Measurements from ENCODE around the gene STBD1.
"Not testable (repeated sequence)": the region's sequence is repeated elsewhere in the genome, so short reads cannot be mapped to it uniquely, and the experiment has no call there.

The STBD1 gene

DNA sequence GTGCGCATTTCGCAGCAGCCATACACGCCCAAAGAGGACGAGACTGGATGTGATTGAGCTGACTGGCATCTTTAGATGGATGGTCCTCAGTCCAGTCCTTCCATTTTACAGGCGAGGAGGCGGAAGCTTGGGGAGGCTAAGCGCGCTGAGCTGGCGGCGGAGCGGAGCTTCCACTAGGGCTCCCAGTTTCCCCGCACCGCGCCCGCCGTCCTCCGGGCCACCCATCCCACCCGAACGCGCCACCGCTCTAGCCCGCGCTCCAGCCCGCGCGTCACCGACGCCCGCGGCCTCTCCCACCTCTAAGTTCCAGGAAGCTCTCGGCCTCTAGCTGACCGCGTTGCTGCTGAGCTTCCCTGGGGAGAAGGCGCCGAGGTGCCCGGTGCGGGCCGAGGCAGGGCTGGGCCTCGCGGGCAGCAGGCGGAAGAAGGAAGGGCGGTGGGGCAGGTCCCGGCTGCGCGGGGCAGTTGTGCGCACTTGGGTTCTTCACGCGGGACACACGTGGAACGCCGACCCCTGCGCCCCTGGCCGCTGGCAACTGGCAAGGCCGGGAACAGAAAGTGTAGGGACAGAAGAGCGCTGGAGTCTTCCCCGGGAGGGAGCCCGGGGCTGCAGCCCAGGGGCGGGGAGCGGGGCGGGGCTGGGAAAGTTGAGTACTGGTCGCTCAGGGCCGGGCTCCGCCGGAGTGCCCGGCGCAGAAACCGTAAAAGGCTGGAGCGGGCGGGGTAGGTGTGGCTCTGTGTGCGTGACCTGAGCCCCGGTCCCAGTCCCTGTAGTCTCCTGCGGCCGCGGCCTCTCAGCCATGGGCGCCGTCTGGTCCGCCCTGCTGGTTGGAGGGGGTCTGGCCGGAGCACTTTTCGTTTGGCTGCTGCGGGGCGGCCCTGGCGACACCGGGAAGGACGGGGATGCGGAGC, at the start of gene STBD1:
Gene STBD1 (plus strand): TSS at position 763 of the 911 bp plus-strand sequence. CDS start 37 bp downstream, at position 800.
- peak; percentile 91 for DNase-seq

DNA sequence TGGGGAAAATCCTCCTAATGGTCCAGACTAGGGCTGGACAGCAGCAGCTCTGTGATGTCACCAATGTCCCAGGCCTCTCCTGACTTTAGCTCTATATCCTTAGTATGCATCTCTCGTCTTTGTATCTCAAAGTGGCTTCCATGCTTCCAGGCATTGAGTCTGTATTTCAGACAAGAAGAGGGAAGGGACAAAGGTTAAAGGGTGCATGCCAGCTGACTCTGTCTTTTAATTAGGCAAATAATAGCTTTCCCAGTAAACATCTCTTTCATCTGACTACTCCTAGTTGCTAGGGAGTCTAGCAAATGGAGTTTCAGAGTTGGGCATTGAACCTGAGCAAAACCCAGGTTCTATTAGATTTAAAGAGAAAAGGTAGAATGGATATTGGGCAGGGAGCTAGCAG, 49.6 kb upstream of the STBD1 start:
- DNase-seq = no peak

DNA sequence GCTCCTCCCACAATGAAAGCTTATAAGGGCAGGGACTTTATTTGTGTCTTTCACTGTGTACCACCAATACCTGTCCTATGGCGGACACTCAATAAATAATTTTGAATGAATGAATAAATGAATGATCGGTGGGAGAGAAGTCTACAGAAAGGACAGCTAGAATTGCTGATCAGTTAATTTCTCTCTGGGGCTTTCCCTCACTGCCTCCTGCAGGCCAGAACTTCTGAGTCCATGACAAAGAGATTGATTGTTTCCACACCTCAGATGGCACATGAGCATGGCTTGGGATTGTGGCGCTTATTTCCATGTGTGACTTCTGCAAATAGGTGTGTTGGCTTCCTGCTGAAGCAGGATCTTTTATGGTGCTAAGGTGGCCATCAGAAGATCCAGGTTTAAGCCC, 48.7 kb upstream of the STBD1 start:
- no peak for DNase-seq

DNA sequence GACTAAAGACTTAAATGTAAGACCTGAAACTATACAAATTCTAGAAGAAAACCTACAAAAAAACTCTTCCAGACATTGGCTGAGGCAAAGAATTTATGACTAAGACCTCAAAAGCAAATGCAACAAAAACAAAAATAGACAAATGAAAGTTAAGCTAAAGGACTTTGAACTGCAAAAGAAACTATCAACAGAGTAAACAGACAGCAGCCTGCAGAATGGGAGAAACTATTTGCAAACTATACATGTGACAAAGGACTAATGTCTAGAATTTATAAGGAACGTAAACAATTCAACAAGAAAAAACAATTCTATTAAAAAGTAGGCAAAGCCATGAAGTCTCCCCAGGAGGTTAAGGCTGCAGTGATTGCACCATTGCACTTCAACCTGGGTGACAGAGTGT, 46.0 kb upstream of the STBD1 start:
- DNase-seq = no peak

DNA sequence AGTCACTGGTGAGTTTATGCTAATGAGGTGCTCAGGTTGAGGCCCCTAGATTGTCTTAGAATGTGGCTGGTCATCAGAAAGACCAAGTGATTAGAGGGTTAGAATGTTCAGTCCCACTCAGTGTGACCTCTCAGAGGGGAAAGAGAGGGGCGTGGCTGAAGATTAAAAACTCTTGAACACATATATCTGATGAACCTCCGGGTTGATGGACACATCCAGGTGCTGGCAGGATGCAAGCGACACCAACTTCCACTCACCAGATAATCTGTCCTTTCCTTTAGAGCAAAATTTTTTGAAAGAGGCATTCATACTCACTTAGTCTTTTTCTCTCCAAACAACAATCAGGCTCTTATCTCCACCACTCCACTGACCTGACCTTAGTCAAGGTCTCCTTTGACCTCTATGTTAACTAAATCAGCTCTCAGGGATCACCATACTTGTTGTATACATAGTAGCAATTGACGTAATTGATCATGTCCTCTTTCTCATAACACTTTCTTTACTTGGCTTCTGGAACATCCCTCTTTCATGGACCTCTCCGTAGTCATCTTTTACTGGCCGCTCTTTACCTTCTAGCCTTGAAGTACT, 40.8 kb upstream of the STBD1 start:
- DNase-seq = no peak

DNA sequence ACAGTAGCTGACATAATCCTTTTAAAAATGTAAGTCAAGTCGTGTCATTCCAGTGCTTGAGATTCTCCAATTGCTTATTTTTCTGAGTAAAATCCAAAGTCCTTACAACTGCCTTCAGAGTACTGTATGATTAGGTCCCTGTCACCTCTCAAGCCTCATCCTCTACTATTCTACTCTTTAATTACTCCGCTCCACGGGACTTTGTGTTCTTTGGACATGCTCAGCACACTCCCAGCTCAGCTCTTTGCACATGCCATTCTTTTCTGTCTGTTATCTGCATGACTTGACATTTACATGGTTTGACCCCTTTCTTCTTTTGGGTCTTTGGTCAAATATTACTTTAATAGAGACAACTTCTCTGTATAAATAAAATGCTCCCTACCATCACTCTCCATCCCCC, 39.9 kb upstream of the STBD1 start:
- no peak for DNase-seq

DNA sequence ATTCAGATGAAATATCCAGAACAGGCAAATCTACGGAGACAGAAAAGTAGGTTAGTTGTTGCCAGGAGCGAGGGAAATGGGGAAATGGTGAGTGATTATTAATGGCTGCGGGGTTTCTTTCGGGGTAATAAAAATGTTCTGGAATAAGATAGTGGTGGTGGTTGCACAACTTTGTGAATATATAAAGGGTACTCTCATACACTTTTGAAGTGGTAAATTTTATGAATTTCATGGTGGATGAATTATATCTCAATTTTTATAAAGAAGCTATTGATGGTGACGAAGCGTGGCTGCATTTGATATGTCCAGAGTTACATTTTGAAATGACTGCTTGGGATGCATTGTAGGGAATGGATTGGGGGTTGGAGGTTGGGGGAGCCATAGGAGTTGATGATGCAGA, 38.7 kb upstream of the STBD1 start:
- DNase-seq = no peak

DNA sequence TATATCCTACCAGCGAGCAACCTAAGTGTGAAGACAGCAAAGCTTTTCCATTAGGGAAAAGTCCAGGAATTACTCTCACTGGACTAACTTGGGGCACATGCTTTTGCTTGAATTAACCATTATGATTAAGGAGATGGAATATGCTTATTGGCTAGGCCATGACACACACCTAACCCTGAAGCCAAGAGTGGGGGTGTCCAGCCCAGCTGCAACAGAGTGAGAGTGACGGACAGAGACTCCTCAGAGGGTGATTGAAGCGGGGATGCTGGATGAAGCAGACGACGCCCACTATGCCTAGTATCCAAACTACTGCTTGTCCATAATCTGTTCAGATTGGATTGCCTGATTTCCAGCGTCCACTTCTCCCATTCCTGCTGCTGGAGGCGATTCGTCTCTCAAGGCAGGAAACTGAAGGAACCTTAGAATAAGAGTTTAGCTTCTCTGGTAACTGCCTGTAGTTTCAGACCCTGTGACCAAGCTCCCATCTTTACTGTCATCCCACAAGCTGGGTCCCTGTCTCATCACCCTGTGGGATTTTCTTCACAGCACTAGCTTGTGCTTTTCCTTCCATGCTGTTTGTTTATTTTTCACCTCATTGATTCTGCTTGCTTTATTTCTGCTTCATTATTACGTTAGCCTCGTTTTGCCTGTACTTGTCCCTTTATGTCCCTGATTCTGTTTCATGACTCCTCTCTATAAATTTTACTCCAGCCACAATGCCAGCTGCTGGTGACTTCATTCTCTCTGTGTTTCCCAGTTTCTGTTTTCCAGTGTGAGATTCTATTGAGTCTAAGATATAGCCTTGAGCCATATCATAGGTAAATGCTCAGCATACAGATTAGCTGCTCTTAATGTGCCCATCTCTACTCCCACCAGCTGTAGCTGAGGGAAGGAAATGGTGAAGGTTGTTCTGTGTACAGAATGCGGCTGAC, 36.0 kb upstream of the STBD1 start:
- no peak for DNase-seq

DNA sequence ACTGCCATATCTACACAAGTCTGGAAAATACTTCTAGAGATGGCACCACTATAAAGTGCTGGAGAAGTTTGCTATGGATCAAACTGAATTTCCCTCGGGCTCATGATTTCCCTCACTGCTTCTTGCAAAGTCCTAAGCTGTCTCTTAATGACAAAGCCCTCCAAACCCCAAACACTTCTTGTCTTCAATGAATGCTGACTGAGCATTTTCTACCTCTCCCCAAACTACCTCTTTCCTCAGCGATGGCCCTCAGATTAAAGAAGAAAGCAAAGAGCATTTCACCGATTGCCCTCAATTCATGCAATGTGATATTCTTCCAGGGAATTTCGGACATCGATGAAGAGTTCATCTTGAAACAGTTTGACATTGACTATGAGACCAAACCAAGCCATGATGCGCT, 35.3 kb upstream of the STBD1 start:
- no peak for DNase-seq

DNA sequence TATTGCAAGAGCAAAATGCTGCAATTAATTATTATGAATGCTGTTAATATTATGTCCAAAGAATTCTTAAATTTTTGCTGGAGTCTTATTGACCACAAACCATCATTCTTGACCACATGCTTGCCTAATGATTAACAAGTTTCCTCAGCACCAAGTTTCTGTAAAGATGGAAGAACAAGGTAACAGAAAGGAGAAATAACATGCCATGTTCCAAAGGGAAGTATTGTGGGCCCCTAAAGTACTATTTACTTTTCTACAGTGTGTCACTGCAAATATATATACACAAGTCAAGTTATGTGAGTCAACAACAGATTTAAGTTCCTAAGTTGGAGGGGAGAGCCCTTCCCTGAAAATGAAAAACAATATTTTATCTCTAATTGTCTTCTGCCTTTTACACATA, 34.5 kb upstream of the STBD1 start:
- no peak for DNase-seq

DNA sequence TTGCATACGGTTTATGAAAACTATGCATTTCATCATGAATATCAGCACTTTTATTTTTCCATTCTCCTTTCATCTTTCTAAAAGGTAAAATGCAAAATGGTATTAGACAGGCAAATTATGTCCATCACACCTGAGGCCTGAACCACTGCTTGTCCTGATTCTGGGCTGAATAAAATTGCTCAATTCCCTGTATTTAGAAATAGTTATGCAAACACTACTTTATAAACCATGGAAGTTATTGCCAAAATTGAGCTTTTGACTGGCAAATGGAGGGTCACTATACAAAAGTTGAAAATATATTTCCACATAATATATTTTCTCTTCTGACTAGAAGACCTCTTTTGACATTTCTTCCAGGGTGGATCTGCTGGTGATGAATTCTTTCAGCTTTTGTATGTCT, 34.0 kb upstream of the STBD1 start:
- DNase-seq = no peak

DNA sequence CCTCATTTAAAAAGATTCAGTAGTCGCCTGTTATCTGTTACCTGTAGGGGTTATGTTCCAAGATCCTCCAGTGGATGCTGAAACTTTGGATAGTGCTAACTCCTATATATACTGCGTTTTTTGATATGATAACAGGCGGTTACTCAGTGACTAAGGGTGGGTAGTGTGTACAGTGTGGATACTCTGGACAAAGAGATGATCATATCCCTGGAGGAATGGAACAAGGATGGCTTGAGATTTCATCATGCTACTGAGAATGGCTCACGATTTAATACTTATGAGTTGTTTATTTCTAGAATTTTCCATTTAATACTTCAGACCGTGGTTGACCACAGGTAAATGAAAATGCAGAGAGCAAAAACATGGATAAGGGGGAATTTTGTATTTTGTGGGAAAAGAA, 33.5 kb upstream of the STBD1 start:
- DNase-seq = no peak

DNA sequence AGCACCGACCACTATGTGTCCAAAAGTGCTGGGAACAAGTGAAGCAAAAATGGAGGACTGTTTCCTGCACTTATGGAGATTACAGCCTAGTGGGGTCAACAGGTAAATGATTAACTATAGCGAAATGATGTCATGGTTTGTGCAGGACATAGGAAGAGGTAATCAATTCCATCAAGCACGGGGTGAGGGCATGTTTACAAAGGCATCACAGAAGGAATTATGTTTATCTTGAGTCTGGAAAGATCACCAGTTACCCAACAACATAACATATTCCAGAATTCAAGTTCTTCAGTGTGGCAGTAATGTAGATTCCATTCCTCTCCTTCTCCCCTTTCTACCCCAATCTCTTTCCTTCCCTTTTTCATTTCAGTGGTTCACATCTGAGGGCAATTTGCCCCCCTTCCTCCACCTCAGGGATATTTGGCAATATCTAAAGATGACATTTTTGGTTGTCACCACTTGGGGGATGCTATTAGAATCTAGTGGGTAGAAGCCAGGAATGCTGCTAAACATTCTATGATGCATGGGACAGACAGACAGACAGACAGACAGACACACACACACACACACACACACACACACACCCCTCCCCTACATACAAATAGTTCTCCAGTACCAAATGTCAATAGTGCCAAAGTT, 30.9 kb upstream of the STBD1 start:
- DNase-seq = no peak

DNA sequence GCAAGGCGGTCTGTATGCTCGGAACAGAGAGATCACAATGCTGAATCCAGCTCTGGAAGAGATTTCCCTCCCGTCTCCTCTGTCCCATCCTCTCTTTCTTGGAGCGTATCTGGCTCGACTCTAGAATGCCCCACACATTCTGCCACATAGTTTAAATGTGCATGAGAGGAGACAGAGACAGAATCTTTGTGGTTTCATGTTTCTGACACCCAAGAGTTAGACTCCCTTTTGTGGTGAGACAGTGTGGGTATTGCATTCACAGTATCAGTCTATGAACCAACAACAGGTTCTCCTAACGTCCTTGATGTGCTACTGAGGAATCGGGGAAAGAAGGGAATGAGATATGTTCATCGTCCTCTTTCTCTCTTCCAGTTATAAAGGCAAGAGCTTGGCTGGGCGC, 29.7 kb upstream of the STBD1 start:
- DNase-seq = no peak

DNA sequence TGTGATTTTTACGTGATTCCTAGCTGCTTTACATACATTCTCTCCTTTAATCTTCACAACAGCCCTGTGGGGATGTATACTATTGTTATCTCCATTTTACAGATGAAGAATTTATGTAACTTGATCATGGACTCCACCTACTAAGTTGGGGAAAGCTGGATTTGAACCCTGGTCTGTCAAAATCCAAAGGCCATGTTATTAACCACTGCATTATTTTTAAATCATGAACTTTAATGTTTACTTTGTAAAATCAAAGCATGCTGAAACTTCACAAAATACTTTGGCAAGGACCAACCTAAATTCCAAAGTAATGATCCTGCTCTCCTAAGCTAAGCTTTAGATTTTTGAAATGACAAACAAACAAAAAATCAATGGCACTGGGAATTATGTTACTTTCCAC, 28.9 kb upstream of the STBD1 start:
- no peak for DNase-seq

DNA sequence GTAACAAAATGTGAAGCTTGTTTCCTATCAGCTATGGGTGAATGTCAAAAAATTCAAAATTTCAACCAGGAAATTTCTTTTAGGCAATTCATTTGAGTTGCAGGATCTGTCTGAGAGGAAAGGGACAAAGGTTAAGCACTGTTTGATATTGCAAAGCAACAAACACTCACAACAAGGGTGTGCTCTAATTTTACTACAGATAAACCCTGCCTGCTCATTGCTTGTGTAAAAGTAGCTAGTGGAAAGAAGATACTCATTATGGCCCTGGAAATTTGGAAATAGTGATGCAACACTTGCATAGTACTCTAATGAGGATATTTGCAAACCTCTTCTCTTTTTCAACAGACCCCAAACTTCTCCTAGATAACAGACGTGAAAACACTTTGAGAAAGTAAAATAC, 27.9 kb upstream of the STBD1 start:
- no peak for DNase-seq

DNA sequence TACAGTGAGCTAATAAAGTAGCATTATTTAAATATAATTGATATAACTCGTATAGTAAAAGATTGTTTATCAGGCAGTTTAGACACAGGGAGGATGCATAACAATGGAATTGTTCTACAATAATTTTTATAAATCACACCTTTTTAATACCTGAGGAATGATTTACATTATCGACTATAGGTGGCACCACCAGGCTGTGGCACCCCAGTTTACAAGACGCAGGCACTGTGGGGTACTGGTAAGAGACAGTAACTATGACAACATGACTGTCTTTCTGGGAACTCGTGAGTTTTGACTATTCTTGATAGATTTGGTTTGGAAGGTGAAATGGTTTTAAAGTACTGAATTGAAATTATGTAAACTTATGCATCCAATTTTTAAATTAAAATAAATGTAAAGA, 27.1 kb upstream of the STBD1 start:
- DNase-seq = no peak

DNA sequence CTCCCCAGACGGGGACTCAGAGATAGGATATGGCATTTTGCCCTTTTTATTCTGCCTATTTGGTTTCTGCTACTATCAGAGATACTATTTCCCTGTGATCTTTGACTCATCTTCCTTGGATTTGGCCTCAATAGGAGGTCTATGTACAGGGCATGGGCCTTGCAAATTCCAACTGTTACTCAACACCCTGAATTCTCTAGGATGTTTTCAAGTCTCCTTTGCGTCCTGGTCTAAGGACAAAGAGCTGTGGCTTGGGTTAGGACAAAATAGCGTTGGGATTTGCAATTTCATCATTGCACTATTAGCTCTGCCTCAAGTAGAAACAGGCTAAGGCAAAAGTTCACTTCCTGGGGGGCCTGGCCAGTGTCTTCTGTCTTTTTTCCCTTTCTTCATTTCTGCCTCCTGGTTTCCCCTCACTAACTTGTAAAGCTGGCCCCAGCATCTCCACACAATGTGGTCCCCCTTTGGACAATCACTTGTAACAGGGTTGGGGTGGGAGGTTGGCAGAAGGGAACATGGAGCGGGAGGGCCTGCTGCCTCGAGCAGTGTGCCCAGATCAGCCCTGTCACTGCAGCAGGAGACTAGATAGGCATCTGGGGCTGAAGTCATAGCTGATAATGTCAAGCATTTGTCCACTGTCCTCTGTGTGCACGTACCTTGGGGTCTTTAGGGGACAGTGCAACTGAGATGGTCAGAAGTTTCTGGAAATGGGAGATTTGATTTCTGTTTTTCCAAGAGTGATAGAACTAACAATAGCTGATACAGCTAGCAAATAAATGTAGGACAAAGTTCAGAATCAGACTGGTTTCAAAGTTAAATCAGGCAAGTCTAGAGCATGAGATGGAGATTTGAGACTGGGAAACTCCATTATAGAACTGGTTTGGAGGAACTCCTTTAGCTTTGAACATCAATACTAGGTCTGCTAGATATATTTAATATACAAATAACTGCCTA, 25.8 kb upstream of the STBD1 start:
- DNase-seq = no peak

DNA sequence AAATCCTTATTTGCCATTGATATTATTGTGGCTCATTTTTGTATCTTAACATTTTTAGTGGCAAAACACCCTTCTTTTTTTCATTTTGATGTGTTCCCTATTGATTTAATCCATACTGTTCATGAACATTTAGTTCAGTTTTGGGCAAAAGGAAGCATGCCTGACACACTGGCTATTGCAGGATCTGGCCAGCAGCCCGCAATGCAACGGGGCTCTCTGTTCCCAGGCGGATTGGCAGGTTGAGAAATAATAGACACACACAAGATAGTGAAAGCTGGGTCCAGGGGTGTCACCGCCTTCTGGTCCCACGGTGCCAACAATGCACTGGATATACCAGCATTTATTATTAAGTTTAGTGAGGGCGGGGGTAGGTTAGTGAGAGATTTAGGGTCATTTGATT, 24.9 kb upstream of the STBD1 start:
- DNase-seq = not testable (repeated sequence)

DNA sequence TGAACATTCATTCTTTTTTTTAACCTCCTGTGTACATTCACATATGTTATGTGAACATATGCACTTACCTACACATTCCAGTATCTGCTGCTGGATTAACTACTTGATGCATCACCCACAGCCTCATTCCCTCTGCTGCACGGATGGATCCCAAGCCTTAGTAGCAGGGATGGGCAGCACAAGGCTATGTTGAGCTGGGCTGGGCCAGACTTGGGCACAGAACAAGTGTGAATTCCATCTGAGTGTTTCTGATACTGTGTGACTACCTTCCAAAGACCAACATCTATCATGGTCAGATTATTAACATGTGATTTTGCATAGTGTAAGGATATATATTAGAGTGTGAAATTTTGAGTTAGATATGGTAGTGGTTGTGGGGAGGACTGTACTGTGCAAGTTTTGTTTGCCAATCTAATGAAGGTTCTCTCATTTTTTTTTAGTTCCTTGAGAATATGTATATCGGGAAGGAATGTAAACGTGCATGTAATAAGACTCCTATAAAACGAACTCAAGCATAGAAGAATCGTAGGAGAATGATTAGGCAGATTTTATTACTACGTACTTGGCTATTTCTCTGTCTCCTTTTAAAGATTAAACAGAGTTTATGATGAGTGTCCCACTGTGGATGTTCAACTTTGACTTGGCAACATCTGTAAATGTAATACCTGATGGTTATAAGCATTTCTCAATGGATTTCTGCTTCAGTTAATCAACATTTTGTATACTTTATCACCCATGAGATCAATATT, 23.4 kb upstream of the STBD1 start:
- no peak for DNase-seq

DNA sequence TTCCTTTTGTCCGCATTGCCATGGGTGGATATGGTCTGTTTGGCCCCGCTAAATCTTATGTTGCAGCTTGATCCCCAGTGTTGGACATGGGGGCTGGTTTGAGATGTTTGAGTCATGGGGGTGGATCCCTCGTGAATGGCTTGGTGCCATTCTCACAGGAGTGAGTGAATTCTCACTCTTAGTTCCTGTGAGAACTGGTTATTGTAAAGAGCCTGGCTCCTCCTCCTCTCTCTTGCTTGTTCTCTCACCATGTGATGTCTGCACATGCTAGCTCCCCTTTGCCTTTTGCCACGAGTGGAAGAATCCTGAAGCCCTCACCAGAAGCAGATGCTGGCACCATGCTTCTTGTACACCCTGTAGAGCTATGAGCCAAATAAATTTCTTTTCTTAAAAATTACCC, 22.6 kb upstream of the STBD1 start:
- DNase-seq = no peak
